Dendritic cell treated with granulocyte-macrophage colony-stimulating factor and Interleukin-4, amounts not matched to agents 40 ng/mL and 50 ng/mL, for 4 days (primary cell): ENCODE measurements around the gene TENT5C.
"Not testable (repeated sequence)": the region's sequence is repeated elsewhere in the genome, so short reads cannot be mapped to it uniquely, and the experiment has no call there.

Source experiments
- H3K27ac Mint-ChIP-seq: one replicate; pipeline ENCODE4 v1.8.0; 2022; ENCODE audit warnings: mild to moderate bottlenecking, mixed read lengths
- H3K27me3 Mint-ChIP-seq: one replicate; pipeline ENCODE4 v1.8.0; 2022; ENCODE audit warnings: mild to moderate bottlenecking, mixed read lengths
- H3K36me3 Mint-ChIP-seq: one replicate; pipeline ENCODE4 v1.8.0; 2022; ENCODE audit warnings: low read depth, mixed read lengths
- H3K4me1 Mint-ChIP-seq: one replicate; pipeline ENCODE4 v1.8.0; 2022; ENCODE audit warnings: low read depth, mixed read lengths
- H3K4me3 Mint-ChIP-seq: one replicate; pipeline ENCODE4 v1.8.0; 2022; ENCODE audit warnings: mild to moderate bottlenecking, moderate library complexity, mixed read lengths
- H3K9me3 Mint-ChIP-seq: one replicate; pipeline ENCODE4 v1.8.0; 2022; ENCODE audit warnings: mixed read lengths
- intact Hi-C: fragments of 100-400 bp; cut with micrococcal nuclease; formaldehyde crosslinking; loops from one replicate; pipeline ENCODE4 v1.15.0; 2022

Gene TENT5C

DNA sequence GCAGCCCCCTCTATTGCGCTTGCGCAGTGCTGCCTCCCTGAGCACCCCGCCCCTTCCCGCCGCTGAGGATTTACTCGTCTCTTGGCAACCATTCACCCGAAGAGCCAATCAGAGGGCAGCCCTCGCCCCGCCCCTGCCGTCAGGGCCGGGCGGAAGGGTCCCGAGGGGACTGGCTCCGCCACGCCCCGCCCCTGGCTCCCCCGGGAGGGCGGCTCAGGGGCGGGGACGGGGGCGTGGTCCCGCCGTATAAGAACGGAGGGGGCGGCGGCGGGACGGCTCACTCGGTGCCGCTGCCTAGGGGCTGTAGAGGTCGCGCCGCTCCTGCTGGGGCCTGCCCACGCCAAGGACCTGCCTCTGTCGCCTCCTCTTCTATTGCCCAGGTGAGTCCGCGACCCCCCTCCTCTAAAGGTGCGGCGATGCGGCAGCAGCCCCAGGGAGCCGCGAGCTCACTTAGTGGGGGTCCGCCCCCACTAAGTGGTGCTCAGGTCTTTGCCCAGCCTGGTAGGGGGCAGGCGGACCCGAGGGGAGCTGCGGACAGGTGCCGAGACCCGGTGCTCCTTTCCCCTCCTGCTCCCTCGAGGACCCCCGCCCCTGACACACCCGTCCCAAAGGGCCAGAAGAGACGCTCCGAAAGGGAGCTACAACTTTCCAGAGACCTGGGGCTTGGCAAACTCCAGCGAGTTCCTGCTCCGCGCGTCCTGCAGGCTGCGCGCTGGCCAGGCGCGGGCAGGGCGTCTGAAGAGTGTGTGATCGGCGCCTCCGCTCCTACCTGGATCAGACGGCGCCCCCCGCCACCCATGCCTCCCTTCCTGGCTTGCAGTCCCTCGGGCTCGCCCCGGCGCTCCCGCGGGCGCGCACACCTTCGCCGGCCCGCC lies at the start of gene TENT5C:
Gene TENT5C (plus strand): TSS at position 275 of the 875 bp plus-strand sequence. CDS start 16,821 bp downstream, outside the sequence.
- H3K4me1 Mint-ChIP-seq: peaks cover 23% of the 10 kb centered on the region
- intact Hi-C loops: loop anchor here (2.0 to 10.0 kb wide), 3 partner anchors 129 to 1111 kb away; no protein-coding TSS in a partner anchor
- H3K4me3 Mint-ChIP-seq: peak within 1 kb of the TSS; percentile 89
- no peaks in the 10 kb centered on the region for H3K36me3 Mint-ChIP-seq
- peak within 1 kb of the TSS; percentile 69 for H3K27ac Mint-ChIP-seq
- peaks cover 58% of the 10 kb centered on the region for H3K27me3 Mint-ChIP-seq
- H3K9me3 Mint-ChIP-seq: no peaks in the 10 kb centered on the region

DNA sequence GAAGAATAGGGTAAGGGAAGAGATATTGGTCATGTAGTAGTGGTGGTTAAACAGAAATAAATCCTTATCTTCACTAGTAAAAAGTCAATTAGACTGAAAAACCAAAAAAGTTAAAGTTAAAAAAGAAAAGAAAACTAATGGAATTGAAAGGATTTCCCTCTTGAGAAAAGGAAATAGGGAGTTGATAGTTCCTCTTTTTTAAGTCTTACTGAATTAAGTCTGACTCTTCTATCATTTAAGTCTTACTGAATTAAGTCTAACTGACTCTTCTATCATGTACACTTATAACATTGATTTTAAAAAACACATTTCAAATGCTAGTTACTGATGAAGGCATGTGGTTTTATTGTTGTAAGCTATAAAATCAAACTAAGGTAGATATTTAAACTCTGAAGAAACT lies 49.5 kb upstream of the TENT5C start:
- H3K27me3 Mint-ChIP-seq: no peaks in the 10 kb centered on the region
- no peak overlapping the region for H3K4me3 Mint-ChIP-seq
- no peaks in the 10 kb centered on the region for H3K36me3 Mint-ChIP-seq
- no peaks in the 10 kb centered on the region for H3K9me3 Mint-ChIP-seq
- intact Hi-C loops: no loop called here
- no peak overlapping the region for H3K27ac Mint-ChIP-seq
- H3K4me1 Mint-ChIP-seq: peaks cover 25% of the 10 kb centered on the region

DNA sequence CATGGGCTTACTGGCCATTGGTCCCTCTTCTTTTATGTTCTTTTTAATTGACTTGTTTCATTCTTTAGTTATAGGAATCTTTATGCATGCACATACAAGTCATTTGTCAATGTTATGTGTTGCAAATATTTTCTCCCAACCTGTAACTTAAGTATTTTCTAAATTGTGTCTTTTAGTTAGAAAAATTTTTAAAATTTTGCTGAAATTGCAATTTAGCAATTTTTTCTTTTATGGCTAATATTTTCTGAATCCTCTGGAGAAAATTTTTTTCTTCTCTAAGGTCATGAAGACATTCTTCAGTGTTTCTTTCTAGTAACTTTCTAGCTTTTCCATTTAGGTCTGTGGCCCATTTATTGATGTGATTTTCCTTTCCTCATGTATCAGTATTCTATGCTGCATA lies 48.9 kb upstream of the TENT5C start:
- intact Hi-C loops: no loop called here
- H3K4me3 Mint-ChIP-seq: no peak overlapping the region
- no peaks in the 10 kb centered on the region for H3K9me3 Mint-ChIP-seq
- peaks cover 25% of the 10 kb centered on the region for H3K4me1 Mint-ChIP-seq
- H3K36me3 Mint-ChIP-seq: no peaks in the 10 kb centered on the region
- no peak overlapping the region for H3K27ac Mint-ChIP-seq
- no peaks in the 10 kb centered on the region for H3K27me3 Mint-ChIP-seq

DNA sequence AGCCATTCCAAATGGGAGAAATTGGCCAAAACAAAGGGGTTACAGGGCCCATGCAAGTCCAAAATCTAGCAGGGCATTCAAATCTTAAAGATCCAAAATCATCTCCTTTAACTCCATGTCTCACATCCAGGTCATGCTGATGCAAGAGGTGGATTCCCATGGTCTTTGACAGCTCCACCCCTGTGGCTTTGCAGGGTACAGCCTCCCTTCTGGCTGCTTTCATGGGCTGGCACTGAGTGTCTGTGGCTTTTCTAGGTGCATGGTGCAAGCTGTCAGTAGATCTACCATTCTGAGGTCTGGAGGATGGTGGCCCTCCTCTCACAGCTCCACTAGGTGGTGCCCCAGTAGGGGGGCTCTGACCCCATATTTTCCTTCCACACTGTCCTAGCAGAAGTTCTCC lies 47.4 kb upstream of the TENT5C start:
- H3K9me3 Mint-ChIP-seq, H3K4me3 Mint-ChIP-seq, H3K27me3 Mint-ChIP-seq, intact Hi-C loops, H3K27ac Mint-ChIP-seq, H3K36me3 Mint-ChIP-seq: not testable (repeated sequence)
- H3K4me1 Mint-ChIP-seq: peaks cover 36% of the 10 kb centered on the region

DNA sequence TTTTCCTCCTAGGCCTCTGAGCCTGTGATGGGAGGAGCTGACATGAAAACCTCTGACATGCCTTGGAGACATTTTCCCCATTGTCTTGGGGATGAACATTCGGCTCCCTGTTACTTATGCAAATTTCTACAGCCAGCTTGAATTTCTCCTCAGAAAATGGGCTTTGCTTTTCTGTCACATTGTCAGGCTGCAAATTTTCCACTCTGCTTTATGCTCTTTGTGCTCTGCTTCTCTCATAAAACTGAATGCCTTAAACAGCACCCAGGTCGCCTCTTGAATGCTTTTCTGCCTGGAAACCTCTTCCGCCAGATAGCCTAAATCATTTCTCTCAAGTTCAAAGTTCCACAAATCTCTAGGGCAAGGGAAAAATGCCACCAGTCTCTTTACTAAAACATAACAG lies 46.7 kb upstream of the TENT5C start:
- Mint-ChIP-seq H3K27ac (no peak overlapping the region), H3K4me3 (no peak overlapping the region), H3K4me1 (peaks cover 43% of the 10 kb centered on the region), H3K9me3 (no peaks in the 10 kb centered on the region), H3K27me3 (peaks cover 2% of the 10 kb centered on the region), H3K36me3 (no peaks in the 10 kb centered on the region)
- intact Hi-C loops: no loop called here

DNA sequence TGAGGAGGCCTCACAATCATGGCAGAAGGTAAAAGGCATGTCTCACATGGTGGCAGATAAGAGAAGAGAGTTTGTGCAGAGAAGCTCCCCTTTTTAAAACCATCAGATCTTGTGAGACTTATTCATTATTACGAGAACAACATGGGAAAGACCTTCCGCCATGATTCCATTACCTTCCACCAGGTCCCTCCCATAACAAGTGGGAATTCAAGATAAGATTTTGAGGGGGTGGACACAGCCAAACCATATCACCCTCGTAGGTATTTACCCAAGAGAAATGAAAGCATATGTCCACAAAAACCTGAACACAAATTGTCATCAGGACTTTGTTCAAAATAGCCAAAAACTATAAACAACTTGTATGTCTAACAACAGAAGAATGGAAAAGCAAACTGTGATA lies 45.9 kb upstream of the TENT5C start:
- Mint-ChIP-seq H3K27me3 (peaks cover 2% of the 10 kb centered on the region), H3K4me1 (peaks cover 51% of the 10 kb centered on the region), H3K27ac (no peak overlapping the region), H3K4me3 (no peak overlapping the region), H3K9me3 (no peaks in the 10 kb centered on the region), H3K36me3 (no peaks in the 10 kb centered on the region)
- intact Hi-C loops: no loop called here

DNA sequence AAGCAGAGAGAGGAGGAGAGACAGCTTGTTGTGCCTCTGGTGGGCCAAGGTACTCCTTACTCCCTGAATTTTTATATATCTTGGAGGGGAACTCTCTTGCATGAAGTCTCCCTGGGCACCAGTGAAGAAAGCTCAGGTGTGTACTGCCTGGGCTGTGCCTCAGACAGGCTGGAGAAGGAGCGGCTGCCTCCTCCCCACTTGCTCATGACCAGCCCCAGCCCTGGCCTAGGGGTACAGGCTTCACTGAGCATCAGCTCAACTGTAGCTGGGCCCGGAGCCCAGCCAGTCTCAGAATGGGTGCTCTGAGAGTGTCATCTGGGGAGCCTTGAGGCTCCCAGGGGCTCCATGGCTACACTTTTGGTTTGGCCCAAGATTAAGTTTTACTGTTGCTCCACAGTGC lies 44.8 kb upstream of the TENT5C start:
- Mint-ChIP-seq H3K4me1 (peaks cover 51% of the 10 kb centered on the region), H3K27me3 (peaks cover 2% of the 10 kb centered on the region), H3K9me3 (no peaks in the 10 kb centered on the region), H3K4me3 (no peak overlapping the region), H3K36me3 (no peaks in the 10 kb centered on the region), H3K27ac (no peak overlapping the region)
- intact Hi-C loops: no loop called here

DNA sequence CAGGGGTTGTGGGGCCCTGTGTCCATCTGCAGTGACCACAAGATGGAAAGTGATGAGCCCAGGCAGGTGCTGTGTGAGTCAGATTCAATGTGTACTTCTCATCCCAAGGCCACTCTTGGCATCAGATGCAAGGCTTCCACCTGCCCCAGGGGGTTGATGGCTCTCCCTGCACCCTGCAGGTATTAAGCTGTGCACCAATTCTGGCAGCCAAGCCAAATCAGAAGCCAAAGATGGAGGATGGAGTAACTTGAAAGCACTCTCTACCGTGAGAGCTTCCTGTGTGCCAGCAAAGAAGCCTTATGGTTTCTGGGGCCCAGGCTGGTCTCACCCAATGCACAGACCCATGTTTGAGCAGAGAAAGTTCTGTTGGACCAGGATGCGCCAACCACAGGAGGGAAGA lies 44.3 kb upstream of the TENT5C start:
- peaks cover 46% of the 10 kb centered on the region for H3K4me1 Mint-ChIP-seq
- H3K27ac Mint-ChIP-seq: no peak overlapping the region
- intact Hi-C loops: no loop called here
- H3K36me3 Mint-ChIP-seq: no peaks in the 10 kb centered on the region
- H3K4me3 Mint-ChIP-seq: no peak overlapping the region
- no peaks in the 10 kb centered on the region for H3K9me3 Mint-ChIP-seq
- peaks cover 2% of the 10 kb centered on the region for H3K27me3 Mint-ChIP-seq

DNA sequence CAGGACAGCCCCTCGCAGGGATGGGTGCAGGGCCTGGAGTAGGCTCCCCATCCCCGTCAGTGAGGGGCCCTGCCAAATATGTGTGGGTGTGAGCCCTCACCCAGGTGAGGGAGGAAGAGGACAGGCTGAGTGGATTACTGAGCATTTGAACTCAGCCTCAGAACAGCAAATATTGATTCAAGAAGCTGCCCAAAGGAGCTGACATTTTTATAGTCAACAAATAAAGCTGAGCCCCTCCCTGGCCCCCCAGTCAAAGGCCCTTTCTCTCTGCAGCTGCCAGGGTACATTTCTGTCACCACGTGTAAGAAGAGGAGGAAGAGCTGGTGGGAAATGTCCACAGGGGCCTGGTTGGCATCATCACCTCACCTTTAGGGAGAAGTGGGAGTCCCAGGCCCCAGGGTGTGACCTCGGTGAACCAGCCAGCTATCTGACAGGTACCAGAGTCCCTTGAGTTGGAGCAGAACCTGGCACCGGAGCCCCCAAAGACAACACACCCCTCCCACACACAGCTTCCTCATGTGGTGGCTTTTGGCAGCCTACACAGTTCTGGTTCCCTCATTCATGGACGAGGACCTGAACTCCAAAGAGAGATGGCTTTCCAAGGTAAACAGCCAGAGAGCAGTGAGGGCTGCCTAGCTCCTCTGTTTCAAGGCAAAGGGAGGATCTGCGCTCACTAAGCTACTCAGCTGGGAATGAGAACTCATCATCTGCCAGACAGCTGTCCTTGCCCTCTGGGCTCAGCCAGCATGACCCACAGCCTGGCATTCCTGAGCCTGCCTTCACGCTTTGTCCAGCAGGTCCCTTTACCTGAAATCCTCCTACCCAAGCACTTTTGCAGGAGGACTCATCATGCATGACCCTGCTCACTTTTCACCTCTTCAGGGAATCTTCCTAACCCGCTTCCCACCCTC lies 43.0 kb upstream of the TENT5C start:
- H3K4me3 Mint-ChIP-seq: no peak overlapping the region
- H3K36me3 Mint-ChIP-seq: no peaks in the 10 kb centered on the region
- intact Hi-C loops: no loop called here
- no peaks in the 10 kb centered on the region for H3K9me3 Mint-ChIP-seq
- H3K27me3 Mint-ChIP-seq: peaks cover 2% of the 10 kb centered on the region
- no peak overlapping the region for H3K27ac Mint-ChIP-seq
- peaks cover 36% of the 10 kb centered on the region for H3K4me1 Mint-ChIP-seq

DNA sequence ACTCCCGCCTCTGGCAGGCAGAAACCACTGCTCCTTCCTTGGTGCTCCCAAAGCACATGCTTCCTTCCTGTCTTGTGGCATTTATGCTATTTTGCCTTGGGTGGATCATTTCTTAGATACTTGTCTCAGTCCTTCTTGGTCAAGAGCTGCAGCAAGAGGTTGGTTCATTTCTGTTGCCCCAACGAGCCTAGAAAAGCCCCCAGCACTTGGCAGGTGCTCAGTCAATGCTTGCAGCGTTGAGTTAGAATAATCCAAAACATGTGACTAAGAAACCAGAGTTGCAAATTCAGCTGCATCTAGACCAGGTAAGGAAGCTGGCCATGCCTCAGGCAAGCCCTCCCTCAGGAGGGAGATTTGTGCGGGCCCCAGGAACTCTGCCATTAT lies 42.4 kb upstream of the TENT5C start:
- H3K4me1 Mint-ChIP-seq: peaks cover 33% of the 10 kb centered on the region
- H3K9me3 Mint-ChIP-seq: no peaks in the 10 kb centered on the region
- no peak overlapping the region for H3K4me3 Mint-ChIP-seq
- H3K27me3 Mint-ChIP-seq: peaks cover 2% of the 10 kb centered on the region
- H3K27ac Mint-ChIP-seq: no peak overlapping the region
- no peaks in the 10 kb centered on the region for H3K36me3 Mint-ChIP-seq
- intact Hi-C loops: no loop called here

DNA sequence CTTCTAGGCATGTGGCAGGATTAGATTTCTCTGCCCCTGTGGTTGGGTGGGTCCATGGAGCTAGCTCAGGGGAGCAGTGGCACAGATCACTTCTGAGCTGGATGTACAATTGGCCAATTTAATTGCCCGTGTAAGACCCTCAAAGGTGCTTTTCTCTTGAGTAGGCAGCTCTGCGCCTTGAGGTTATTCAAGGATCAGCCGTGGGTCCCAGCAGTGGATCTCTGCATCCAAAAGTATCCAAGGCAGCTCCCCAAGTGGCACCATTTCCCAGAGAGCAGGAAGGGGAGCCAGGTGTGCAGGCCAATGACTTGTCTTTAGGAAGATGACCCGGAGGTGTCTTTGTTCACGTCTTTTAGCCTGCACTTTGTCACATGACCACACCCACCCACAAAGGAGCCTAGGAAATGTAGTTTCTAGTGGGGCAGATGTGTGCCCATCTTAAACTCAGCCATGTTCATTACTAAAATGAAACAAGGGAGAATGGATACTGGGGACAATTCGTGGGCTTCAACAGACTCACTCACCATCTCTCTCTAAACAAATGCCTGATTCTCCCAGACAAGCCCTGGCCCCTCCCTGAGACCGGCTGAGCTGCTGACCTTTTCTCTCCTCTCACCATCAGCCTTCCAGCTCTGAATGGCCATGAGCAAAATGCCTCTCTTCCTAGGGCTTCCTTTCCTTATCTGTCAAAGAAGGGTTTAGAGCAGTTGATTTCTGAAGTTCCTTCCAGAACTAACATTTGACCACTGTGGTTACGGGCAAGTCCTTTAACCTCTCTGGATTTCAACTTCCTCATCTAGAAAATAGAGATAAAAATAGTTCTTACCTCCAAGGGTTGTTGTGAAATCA lies 41.4 kb upstream of the TENT5C start:
- H3K4me1 Mint-ChIP-seq: peaks cover 33% of the 10 kb centered on the region
- H3K4me3 Mint-ChIP-seq: no peak overlapping the region
- no peaks in the 10 kb centered on the region for H3K36me3 Mint-ChIP-seq
- peaks cover 2% of the 10 kb centered on the region for H3K27me3 Mint-ChIP-seq
- H3K27ac Mint-ChIP-seq: no peak overlapping the region
- H3K9me3 Mint-ChIP-seq: no peaks in the 10 kb centered on the region
- intact Hi-C loops: no loop called here

DNA sequence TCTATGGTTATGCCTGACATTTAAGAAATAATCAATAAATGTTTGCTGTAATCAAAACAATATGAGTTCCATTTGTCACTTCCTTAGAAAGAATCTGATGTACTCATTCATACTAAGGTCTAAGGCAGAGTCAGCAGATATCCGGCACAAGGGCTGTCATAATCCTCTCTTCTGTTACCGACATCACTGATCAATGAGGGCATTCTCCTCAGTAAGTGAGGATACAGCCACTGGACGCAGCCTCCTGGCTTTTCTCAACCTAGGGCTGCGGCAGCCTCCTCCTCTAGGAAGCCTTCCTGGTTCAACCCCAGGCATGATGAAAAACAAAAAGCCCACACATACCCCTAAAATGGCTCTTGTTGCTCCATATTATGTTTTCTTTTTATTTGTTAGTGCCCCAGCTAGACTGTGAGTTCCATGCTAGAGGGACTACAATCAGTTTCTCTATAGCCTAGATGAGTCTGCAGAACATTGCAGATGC lies 40.7 kb upstream of the TENT5C start:
- Mint-ChIP-seq H3K9me3 (no peaks in the 10 kb centered on the region), H3K27ac (no peak overlapping the region), H3K27me3 (peaks cover 2% of the 10 kb centered on the region), H3K4me3 (no peak overlapping the region), H3K4me1 (peaks cover 33% of the 10 kb centered on the region), H3K36me3 (no peaks in the 10 kb centered on the region)
- intact Hi-C loops: no loop called here

DNA sequence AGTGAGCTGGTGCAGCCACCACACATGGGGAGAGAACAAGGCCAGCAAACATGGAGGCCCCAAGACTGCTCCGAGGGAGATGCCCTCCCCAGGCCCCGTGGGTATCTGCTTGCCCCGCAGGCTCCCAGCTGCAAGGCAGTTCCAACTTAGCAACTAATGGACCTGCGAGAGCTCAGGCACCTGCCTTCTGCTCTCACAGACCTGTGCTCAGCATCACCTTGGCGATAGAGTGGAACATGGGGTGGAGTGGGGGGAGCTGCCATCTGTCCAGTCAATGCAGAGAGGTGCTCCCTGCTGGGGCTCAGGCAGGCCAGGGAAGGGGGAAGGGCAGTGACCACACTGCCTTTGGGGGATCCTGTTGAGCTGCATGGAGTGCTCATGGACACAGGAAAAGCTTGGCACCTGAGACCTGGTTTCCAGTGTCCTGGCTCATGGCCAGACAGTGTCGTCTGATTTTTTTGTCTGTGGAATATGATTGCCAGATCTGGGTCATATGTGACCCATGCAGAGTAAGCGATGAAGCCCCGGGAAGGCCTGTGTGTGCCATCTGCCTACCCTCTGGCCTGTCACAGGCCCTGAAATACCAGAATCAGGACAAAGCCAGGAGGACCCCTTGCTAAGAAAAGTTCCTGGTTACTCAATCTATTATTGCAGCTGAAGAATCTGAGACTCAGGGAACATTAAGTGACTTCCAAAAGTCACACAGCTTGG lies 39.9 kb upstream of the TENT5C start:
- Mint-ChIP-seq H3K36me3 (no peaks in the 10 kb centered on the region), H3K4me1 (peaks cover 33% of the 10 kb centered on the region), H3K27me3 (peaks cover 2% of the 10 kb centered on the region), H3K27ac (no peak overlapping the region), H3K9me3 (no peaks in the 10 kb centered on the region), H3K4me3 (no peak overlapping the region)
- intact Hi-C loops: no loop called here
